K562 (cell line): ENCODE measurements around the gene PIANP. TPM values are rescaled to one million over a fixed set of nuclear protein-coding genes. Genes with fewer than 3 reads are reported as not detected.

ENCODE experiments used
- ATAC-seq: fragments of 200-7000 bp; cut with Tn5 transposase; 3 replicates; pipeline ENCODE4 v1.9.1; 2020; ENCODE audit warnings: moderate library complexity
- BruUV-seq: library from RNA; stranded (reverse); fragments of 400-500 nt; replicated peaks from 2 replicates; lab custom pipeline; 2021; lab: Mats Ljungman, UMichigan
- CTCF ChIA-PET: fragments of 300-600 bp; formaldehyde crosslinking; extraction: SDS; loops from one replicate; lab custom pipeline; 2021; ENCODE audit warnings: low intra/inter-chr PET ratio; lab: Yijun Ruan, JAX
- POLR2A ChIA-PET: fragments of 300-600, 350-650 bp; sonication (Branson Sonifier 250); formaldehyde crosslinking; extraction: SDS; loops from one replicate; lab custom pipeline; 2021; ENCODE audit warnings: antibody characterized with exemption, inconsistent platforms; lab: Yijun Ruan, JAX
- DNase-seq, 4 experiments: peaks; one replicate each; pipeline versions ENCODE4 v3.0.0 to v3.0.0-alpha.2; 2011 to 2018; ENCODE audit warnings: low spot score in 3 of 4, mixed read lengths in 3 of 4; ENCODE audit errors: extremely low read depth in 1 of 4
- FAIRE-seq: peaks from 2 replicates; lab custom pipeline; 2011; peaks lifted over from hg19 to GRCh38; lab: Jason Lieb, UNC
- H2AFZ ChIP-seq: 2 replicates; pipeline ENCODE4 v1.6.0; 2011; ENCODE audit warnings: low read depth, low read length, control low read depth, inconsistent platforms
- H3K27ac ChIP-seq: fragments of 200-600 bp; 3 replicates; pipeline ENCODE4 v1.8.0; 2011; ENCODE audit warnings: low read depth, mild to moderate bottlenecking, control low read depth, inconsistent platforms, low read length, moderate library complexity, mixed read lengths; ENCODE audit errors: extremely low read depth
- H3K27me3 ChIP-seq, 2 experiments: fragments of 300-600 bp in 1 of 2; 2 replicates in 1 of 2; 3 replicates in 1 of 2; pipeline versions ENCODE4 v1.6.0 to v1.8.0; 2011; ENCODE audit warnings: inconsistent platforms in 2 of 2, low read length in 2 of 2, mild to moderate bottlenecking in 1 of 2, mixed read lengths in 1 of 2, moderate library complexity in 1 of 2; ENCODE audit not compliant: control insufficient read depth in 2 of 2, insufficient read depth in 2 of 2
- H3K36me3 ChIP-seq: fragments of 300-600 bp; 3 replicates; pipeline ENCODE4 v1.8.0; 2011; ENCODE audit warnings: mild to moderate bottlenecking, low read length, inconsistent platforms; ENCODE audit not compliant: control insufficient read depth, insufficient read depth
- H3K4me1 ChIP-seq, 2 experiments: fragments of 200-600 bp in 1 of 2; replicated peaks in 1 of 2; 2 replicates in 1 of 2; 3 replicates in 1 of 2; pipeline versions ENCODE4 v1.5.1 to v1.8.0; 2011; ENCODE audit warnings: inconsistent platforms in 2 of 2, low read length in 2 of 2, mild to moderate bottlenecking in 1 of 2, mixed read lengths in 1 of 2, moderate library complexity in 1 of 2; ENCODE audit not compliant: control insufficient read depth in 2 of 2, insufficient read depth in 2 of 2
- H3K4me2 ChIP-seq: 2 replicates; pipeline ENCODE4 v1.6.1; 2011; ENCODE audit warnings: low read length, control low read depth, inconsistent platforms, mixed read lengths; ENCODE audit not compliant: insufficient read depth
- H3K4me3 ChIP-seq: fragments of 200-600 bp; sonication (generic), shearing (Covaris generic); 2 replicates; pipeline ENCODE4 v1.5.1; 2016; ENCODE audit warnings: control low read depth, inconsistent platforms
- H3K79me2 ChIP-seq: fragments of 200-600 bp; 3 replicates; pipeline ENCODE4 v1.8.0; 2011; ENCODE audit warnings: low read length, inconsistent platforms; ENCODE audit not compliant: control insufficient read depth, insufficient read depth
- H3K9ac ChIP-seq, 2 experiments: 2 replicates each; pipeline versions ENCODE4 v1.6.0 to v1.6.1; 2011; ENCODE audit warnings: low read depth in 2 of 2, low read length in 2 of 2, control low read depth in 1 of 2, inconsistent platforms in 1 of 2, mild to moderate bottlenecking in 1 of 2, mixed read lengths in 1 of 2; ENCODE audit not compliant: insufficient read depth in 1 of 2
- H3K9me1 ChIP-seq: one replicate; pipeline ENCODE4 v1.6.0; 2011; ENCODE audit warnings: inconsistent platforms, mild to moderate bottlenecking, low read length, moderate library complexity; ENCODE audit not compliant: control insufficient read depth, insufficient read depth
- H3K9me3 ChIP-seq: replicated peaks from 2 replicates; pipeline ENCODE4 v1.5.1; 2011; ENCODE audit warnings: low read depth, low read length, inconsistent platforms; ENCODE audit not compliant: control insufficient read depth, insufficient read depth
- H4K20me1 ChIP-seq: replicated peaks from 2 replicates; pipeline ENCODE4 v1.6.1; 2011; ENCODE audit warnings: low read length, inconsistent platforms, mixed read lengths; ENCODE audit not compliant: control insufficient read depth, insufficient read depth
- FOXO4 ChIP-seq: fragments of 450-650 bp; formaldehyde crosslinking; IDR thresholded peaks from 2 replicates; pipeline ENCODE4 v1.4.0; 2020; ENCODE audit warnings: mild to moderate bottlenecking, moderate library complexity
- HDAC8 ChIP-seq: fragments of 450-650 bp; IDR thresholded peaks from 2 replicates; pipeline ENCODE4 v1.6.1; 2016; ENCODE audit warnings: mild to moderate bottlenecking, missing genetic modification characterization, moderate library complexity, missing compliant biosample characterization
- HNRNPH1 ChIP-seq: fragments of 200-400 bp; formaldehyde crosslinking; optimal IDR thresholded peaks from 2 replicates; pipeline ENCODE3; 2017; ENCODE audit warnings: low read depth, mild to moderate bottlenecking, low read length, moderate library complexity
- MBD2 ChIP-seq: sonication (generic); IDR thresholded peaks from 2 replicates; pipeline ENCODE4 v1.6.1; 2016; ENCODE audit warnings: low read depth, borderline replicate concordance
- RNF219 ChIP-seq: fragments of 250-450 bp; sonication (Bioruptor Pico); IDR thresholded peaks from 2 replicates; pipeline ENCODE4 v1.5.0; 2022; ENCODE audit warnings: mild to moderate bottlenecking
- SAFB ChIP-seq: fragments of 200-400 bp; formaldehyde crosslinking; IDR thresholded peaks from 2 replicates; pipeline ENCODE4 v1.6.1; 2017; ENCODE audit warnings: low read depth, low read length, borderline replicate concordance
- SLC30A9 ChIP-seq: fragments of 250-450 bp; sonication (Bioruptor Pico); IDR thresholded peaks from 2 replicates; pipeline ENCODE4 v1.8.0; 2022; ENCODE audit warnings: mild to moderate bottlenecking, moderate library complexity
- TRIM25 ChIP-seq: fragments of 450-650 bp; IDR thresholded peaks from 2 replicates; pipeline ENCODE4 v1.7.0; 2016; ENCODE audit warnings: borderline replicate concordance
- YBX1 ChIP-seq: fragments of 450-650 bp; IDR thresholded peaks from 2 replicates; pipeline ENCODE4 v1.7.1; 2016; ENCODE audit warnings: mild to moderate bottlenecking
- ZNF512 ChIP-seq: IDR thresholded peaks from 2 replicates; pipeline ENCODE4 v1.6.1; 2016; ENCODE audit warnings: missing genetic modification characterization, missing compliant biosample characterization
- ZNF584 ChIP-seq: fragments of 200-800 bp; sonication (Bioruptor generic); IDR thresholded peaks from 2 replicates; pipeline ENCODE4 v1.6.1; 2016; ENCODE audit warnings: low read depth, mild to moderate bottlenecking, missing genetic modification characterization, missing compliant biosample characterization
- WGBS: fragments of 100-300 bp; shearing (Covaris generic); methylation state at CpG from one replicate; pipeline ENCODE4 v1.1.6; 2016; ENCODE audit warnings: low coverage, mixed read lengths; ENCODE audit not compliant: insufficient coverage; ENCODE audit errors: missing lambda C conversion rate; 5-methylcytosine and 5-hydroxymethylcytosine counted together
- in situ Hi-C: fragments of 300-500 bp; cut with MboI; formaldehyde crosslinking; loops from 4 replicates; pipeline ENCODE4 v1.15.0; 2018; ENCODE audit warnings: inconsistent platforms, mixed read lengths
- intact Hi-C: fragments of 100-400 bp; cut with micrococcal nuclease; formaldehyde crosslinking; loops from 2 replicates; pipeline ENCODE4 v1.14.2; 2022
- polyA plus RNA-seq, 8 experiments: library from polyadenylated mRNA; depleted of rRNA in 4 of 8; stranded (reverse) in 5 of 8; unstranded in 3 of 8; fragments of >200 nt; fragmentation: Nextera tagmentation in 2 of 8; fragmentation: Illumina TruSeq in 1 of 8; extraction: Ambion mirVana in 2 of 8; extraction: Trizol in 1 of 8; gene quantifications; 2 replicates each; pipeline versions ENCODE4 v1.2.1 to v1.2.3, GENCODE V29; 2011 to 2014; ENCODE audit warnings: inconsistent platforms in 1 of 8, missing spikeins in 1 of 8
- total RNA-seq, 7 experiments: library from RNA; depleted of rRNA in 6 of 7; stranded (reverse); fragments of >200 nt in 6 of 7; fragmentation: Illumina TruSeq in 2 of 7; extraction: Trizol in 2 of 7; gene quantifications; 2 replicates each; pipeline versions ENCODE4 v1.2.1 to v1.2.3, GENCODE V29; 2011 to 2021; ENCODE audit warnings: low replicate concordance in 1 of 7

PIANP gene
- total and polyA plus RNA-seq, 9 of the 15 experiments (the other 6 are each of a cell fraction or from before 2014, with no cell fraction given), result 0.07 TPM; not detected in 8

- H3K27ac ChIP-seq, result no peak overlapping the region
- CTCF ChIA-PET, result interaction anchor here (1.4 to 1.5 kb wide), 2 partner anchors 44 to 91 kb away, joined by 6 read pairs; no protein-coding TSS in a partner anchor
- WGBS, result 75% methylated on average over 10 of the region's 10 CpGs
- no peaks in the 10 kb centered on the region for H3K9me1 ChIP-seq
- H3K4me3 ChIP-seq, result no peak overlapping the region
- peaks cover 0 to 2% of the 10 kb centered on the region in 2 experiments; a peak in 2 of 5 replicates for H3K4me1 ChIP-seq
- no peaks in the 10 kb centered on the region for H4K20me1 ChIP-seq
- BruUV-seq, result no TSS peak
- FAIRE-seq (no peak), DNase-seq (no peak), ATAC-seq (no peak)
- POLR2A ChIA-PET, result interaction anchor here (0.9 to 1.3 kb wide), 2 partner anchors 10 to 11 kb away, joined by 3 to 9 read pairs; partner anchors contain the start of gene COPS7A
- H3K4me2 ChIP-seq, result no peak overlapping the region
- H3K36me3 ChIP-seq, result peaks cover 17% of the 10 kb centered on the region; the same call in 1 of the 3 replicates
- H3K27me3 ChIP-seq, result no peaks in the 10 kb centered on the region
- H3K9ac ChIP-seq, result peak overlapping the region in 1 of 2 experiments; percentile 35; a peak in 2 of 4 replicates
- in situ Hi-C loops, result no loop called here
- no peak overlapping the region for H2AFZ ChIP-seq
- H3K79me2 ChIP-seq, result no peaks in the 10 kb centered on the region
- H3K9me3 ChIP-seq, result no peaks in the 10 kb centered on the region; the same call in 1 of the 2 replicates
- intact Hi-C loops, result loop anchor here (1.0 kb wide), 2 partner anchors 45 to 91 kb away; no protein-coding TSS in a partner anchor
- no peak for TF ChIP-seq TRIM25
- no peak for TF ChIP-seq HDAC8 (tag)
- TF ChIP-seq YBX1, result no peak
- TF ChIP-seq MBD2, result no peak
- no peak for TF ChIP-seq FOXO4 (CRISPR knock-in tag)
- TF ChIP-seq SLC30A9 (CRISPR knock-in tag), result no peak
- TF ChIP-seq SAFB, result no peak
- no peak for TF ChIP-seq ZNF584 (CRISPR knock-in tag)
- TF ChIP-seq RNF219 (CRISPR knock-in tag), result no peak
- TF ChIP-seq ZNF512 (tag), result no peak
- TF ChIP-seq HNRNPH1, result no peak
These were observed 34.1 kb upstream of the PIANP start for GRCh38 chr12:6734506-6735387.
